22Rv1 (cell line): ENCODE results near the gene COBLL1.

ENCODE experiments used
- H3K27ac ChIP-seq: fragments of 450-650 bp; 2 replicates; pipeline ENCODE4 v1.5.1; 2017
- ZFX ChIP-seq: fragments of 450-650 bp; IDR thresholded peaks from 2 replicates; pipeline ENCODE4 v1.6.1; 2017; ENCODE audit warnings: antibody characterized with exemption, borderline replicate concordance
- TF ChIP-seq, protein P1 (sequence below): fragments of 450-650 bp; IDR thresholded peaks from 2 replicates; pipeline ENCODE4 v1.5.1; 2017; ENCODE audit warnings: mild to moderate bottlenecking

Gene COBLL1

DNA sequence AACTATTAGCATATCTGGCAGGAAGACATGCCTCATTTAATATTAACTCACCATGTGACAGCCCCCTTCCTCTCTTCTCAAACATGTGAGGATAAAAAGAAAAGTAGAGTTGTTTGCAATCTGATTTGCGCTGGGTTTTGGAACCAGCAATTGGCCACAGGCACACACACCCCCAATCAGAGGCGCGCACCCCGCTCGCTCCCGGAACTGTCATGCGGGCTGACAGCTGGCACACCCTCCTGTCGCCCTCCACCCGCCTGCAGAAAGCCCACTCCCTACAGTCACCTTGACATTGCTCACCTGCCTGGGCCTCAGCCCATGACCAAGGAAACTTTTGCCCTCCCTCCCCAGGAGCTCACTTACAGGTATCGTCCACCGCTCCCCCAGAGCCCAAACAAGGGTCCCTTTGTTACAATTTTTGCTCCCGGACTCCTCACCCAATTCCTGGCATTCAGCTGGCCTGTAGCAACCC lies 1.1 kb downstream of the COBLL1 start:
- H3K27ac ChIP-seq = peak overlapping the region; percentile 98
- no peak for TF ChIP-seq ZFX
- TF ChIP-seq, protein P1, sequence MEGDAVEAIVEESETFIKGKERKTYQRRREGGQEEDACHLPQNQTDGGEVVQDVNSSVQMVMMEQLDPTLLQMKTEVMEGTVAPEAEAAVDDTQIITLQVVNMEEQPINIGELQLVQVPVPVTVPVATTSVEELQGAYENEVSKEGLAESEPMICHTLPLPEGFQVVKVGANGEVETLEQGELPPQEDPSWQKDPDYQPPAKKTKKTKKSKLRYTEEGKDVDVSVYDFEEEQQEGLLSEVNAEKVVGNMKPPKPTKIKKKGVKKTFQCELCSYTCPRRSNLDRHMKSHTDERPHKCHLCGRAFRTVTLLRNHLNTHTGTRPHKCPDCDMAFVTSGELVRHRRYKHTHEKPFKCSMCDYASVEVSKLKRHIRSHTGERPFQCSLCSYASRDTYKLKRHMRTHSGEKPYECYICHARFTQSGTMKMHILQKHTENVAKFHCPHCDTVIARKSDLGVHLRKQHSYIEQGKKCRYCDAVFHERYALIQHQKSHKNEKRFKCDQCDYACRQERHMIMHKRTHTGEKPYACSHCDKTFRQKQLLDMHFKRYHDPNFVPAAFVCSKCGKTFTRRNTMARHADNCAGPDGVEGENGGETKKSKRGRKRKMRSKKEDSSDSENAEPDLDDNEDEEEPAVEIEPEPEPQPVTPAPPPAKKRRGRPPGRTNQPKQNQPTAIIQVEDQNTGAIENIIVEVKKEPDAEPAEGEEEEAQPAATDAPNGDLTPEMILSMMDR = no peak

DNA sequence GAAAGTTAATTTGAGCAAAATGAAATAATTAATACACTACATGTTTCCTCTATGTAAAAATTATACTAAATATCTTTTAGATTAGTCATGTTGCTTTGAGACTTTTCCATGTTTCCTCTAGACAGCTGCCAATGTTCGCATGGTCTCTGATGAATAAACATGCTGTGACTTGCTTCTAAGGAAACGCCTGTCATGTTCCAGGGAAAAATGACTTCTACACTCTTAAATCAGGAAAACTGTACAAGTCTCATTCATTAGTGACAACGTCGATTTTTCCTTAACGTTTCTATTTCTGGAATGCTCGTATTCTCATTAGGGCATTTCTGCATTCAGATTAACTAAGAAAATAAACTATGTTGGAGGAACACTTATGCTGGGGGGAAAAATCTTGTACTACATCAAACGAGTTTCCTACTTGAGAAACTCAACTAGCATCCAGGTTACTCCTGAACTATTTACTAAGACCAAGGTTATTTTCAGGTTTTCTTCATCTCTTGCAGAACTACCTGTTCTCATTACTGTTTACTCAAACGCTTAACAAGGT lies 1.6 kb downstream of the COBLL1 start:
- TF ChIP-seq ZFX = no peak
- TF ChIP-seq, protein P1 = no peak
- H3K27ac ChIP-seq = peak overlapping the region; percentile 98

DNA sequence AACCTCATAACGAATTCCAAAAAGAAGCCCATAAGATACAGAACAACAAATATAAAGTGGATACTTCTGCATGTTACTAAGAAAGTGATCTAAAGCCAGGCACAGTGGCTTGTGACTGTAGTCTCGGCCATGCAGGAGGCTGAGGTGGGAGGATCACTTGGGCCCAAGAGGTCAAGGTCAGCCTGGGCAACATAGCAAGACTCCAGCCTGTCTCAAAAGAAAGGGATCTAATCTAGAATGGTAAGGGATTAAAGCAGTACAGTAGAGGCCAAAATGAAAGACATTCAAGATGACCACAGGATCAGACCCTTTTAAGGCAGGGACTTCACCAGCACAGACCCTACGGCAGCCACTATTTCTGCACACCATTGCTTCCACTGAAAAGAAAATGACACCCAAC lies 3.8 kb downstream of the COBLL1 start:
- TF ChIP-seq, protein P1 = no peak
- H3K27ac ChIP-seq = no peak overlapping the region

DNA sequence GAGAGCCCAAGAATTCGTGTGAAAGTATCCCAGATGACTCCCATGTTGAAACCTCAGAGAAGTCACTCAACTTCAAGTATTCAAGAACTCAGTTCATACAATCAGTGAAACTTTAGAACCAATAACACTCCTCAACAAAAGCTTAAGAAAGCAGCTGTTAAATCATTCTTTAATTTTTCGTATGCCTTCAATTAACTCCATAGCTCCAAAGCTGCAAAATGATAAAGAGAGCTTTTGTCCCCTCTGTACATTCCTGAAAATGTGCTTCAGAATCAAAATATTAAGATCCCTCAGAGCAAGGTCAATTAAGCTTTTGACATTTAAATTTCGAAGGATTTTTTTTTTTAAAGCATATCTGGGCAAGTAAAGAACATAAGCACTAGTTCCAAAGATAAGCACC lies 4.7 kb downstream of the COBLL1 start:
- TF ChIP-seq ZFX = no peak
- TF ChIP-seq, protein P1 = no peak
- no peak overlapping the region for H3K27ac ChIP-seq

DNA sequence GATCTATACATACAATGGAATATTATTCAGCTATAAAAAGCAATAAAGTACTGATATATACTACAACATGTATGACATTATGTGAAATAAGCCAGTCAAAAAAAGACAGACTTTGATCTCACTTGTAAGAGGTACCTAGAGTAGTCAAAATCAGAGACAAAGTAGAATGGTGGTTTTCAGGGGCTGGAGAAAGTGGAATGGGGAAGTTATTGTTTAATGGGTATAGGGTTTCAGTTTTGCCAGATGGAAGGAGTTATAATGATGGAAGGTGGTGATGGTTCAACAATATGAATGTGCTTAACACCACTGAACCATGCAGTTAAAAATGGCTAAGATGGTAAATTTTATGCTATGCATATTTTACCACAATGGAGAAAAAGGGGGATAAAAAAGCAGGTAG lies 6.3 kb downstream of the COBLL1 start:
- no peak overlapping the region for H3K27ac ChIP-seq
- TF ChIP-seq, protein P1 = no peak
- no peak for TF ChIP-seq ZFX

DNA sequence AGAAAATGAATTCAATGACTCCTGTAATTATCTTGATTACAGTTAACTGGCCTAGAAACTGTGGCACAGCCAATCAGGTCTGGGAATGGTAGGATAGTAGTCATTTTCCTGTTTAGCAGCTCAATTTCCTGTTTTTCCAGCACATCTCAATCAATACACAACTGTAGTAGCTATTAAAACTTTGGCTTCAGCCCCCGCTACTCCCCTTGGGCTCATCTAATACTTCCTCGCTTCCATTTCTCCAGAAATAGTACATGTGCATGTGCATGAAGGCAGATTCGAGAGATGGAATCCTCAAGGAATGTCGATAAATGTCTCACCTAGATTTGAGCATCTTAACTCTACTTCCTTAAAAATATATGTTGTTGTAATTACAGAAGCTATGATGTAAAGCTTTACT lies 9.7 kb downstream of the COBLL1 start:
- no peak for TF ChIP-seq ZFX
- TF ChIP-seq, protein P1 = no peak
- no peak overlapping the region for H3K27ac ChIP-seq

DNA sequence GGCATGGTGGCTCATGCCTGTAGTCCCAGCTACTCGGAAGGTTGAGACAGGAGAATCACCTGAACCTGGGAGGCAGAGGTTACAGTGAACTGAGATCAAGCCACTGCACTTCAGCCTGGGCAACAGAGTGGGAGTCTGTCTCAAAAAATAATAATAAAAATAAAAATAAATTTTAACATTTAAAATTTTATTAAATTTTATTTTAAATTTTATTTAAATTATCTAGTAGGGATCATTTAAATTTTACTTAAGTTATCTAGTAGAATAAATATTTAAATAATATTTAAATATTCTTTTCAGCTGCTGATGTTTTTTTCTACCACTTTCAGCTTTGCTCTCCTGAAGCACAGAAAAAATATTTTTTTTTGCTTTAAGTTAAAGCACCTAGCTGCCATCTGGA lies 10.4 kb downstream of the COBLL1 start:
- TF ChIP-seq ZFX = no peak
- TF ChIP-seq, protein P1 = no peak
- H3K27ac ChIP-seq = no peak overlapping the region
